Heart left ventricle (tissue), 16 donors: ENCODE results near the gene ANKH. TPM values are rescaled to one million over a fixed set of nuclear protein-coding genes. Genes with fewer than 3 reads are reported as not detected.
A peak's percentile ranks its signal among the peaks of the same experiment; 100 is the strongest.

Experiments
- ATAC-seq, 4 donors: fragments of 200-7000 bp; cut with Tn5 transposase; one replicate each; pipeline ENCODE4 v1.9.1; 2020 to 2022; ENCODE audit warnings: moderate library complexity in 4 of 4, mild to moderate bottlenecking in 3 of 4, moderate number of reproducible peaks in 1 of 4
- DNase-seq, 5 donors: peaks; one replicate each; pipeline ENCODE4 v3.0.0-alpha.2; 2020
- H3K27ac ChIP-seq, 12 donors: fragments of 200-600 bp; sonication (generic) in 4 of 12; one replicate each; pipeline versions ENCODE4 v1.5.0 to v1.8.0; 2016 to 2022; ENCODE audit warnings: mild to moderate bottlenecking in 2 of 12
- H3K27me3 ChIP-seq, 9 donors: fragments of 200-600 bp; sonication (generic) in 2 of 9; one replicate each; pipeline versions ENCODE4 v1.5.1 to v1.8.0; 2016 to 2022; ENCODE audit warnings: mild to moderate bottlenecking in 3 of 9
- H3K36me3 ChIP-seq, 9 donors: fragments of 200-600 bp; sonication (generic) in 2 of 9; one replicate each; pipeline versions ENCODE4 v1.5.0 to v1.8.0; 2018 to 2022; ENCODE audit warnings: mild to moderate bottlenecking in 2 of 9
- H3K4me1 ChIP-seq, 12 donors: fragments of 200-600 bp; sonication (generic) in 4 of 12; one replicate each; pipeline versions ENCODE4 v1.5.0 to v1.8.0; 2016 to 2022; ENCODE audit warnings: mild to moderate bottlenecking in 3 of 12
- H3K4me3 ChIP-seq, 12 donors: fragments of 200-600 bp; sonication (generic) in 4 of 12; one replicate each; pipeline versions ENCODE4 v1.5.0 to v1.8.0; 2017 to 2022; ENCODE audit warnings: mild to moderate bottlenecking in 9 of 12, moderate library complexity in 4 of 12
- H3K9me3 ChIP-seq, 12 donors: fragments of 200-600 bp; sonication (generic) in 4 of 12; one replicate each; pipeline versions ENCODE4 v1.5.0 to v1.8.0; 2016 to 2022; ENCODE audit warnings: mild to moderate bottlenecking in 1 of 12
- CTCF ChIP-seq, 12 donors: fragments of 200-600 bp; sonication (generic) in 4 of 12; IDR thresholded peaks; one replicate each; pipeline versions ENCODE4 v1.5.0 to v1.8.0; 2018 to 2022; ENCODE audit warnings: antibody characterized with exemption in 12 of 12, mild to moderate bottlenecking in 5 of 12
- POLR2A ChIP-seq, 2 donors: fragments of 450-650 bp; IDR thresholded peaks; one replicate each; pipeline ENCODE4 v1.6.1; 2017; ENCODE audit warnings: antibody characterized with exemption in 2 of 2, mild to moderate bottlenecking in 2 of 2, moderate library complexity in 2 of 2
- WGBS, 4 donors: extraction: QIAGEN DNeasy Blood & Tissue Kit in 2 of 4; methylation state at CpG; one replicate each; pipeline versions ENCODE4 v1.1.5 to v1.1.7; 2013 to 2018; 5-methylcytosine and 5-hydroxymethylcytosine counted together
- intact Hi-C, 10 donors: fragments of 100-400 bp; cut with DNase I; formaldehyde crosslinking; loops; one replicate each; pipeline versions ENCODE4 v1.11.1 to v1.14.2; 2022
- polyA plus RNA-seq, 2 donors: library from polyadenylated mRNA; stranded (reverse); fragments of 200-250 nt; gene quantifications; one replicate each; pipeline ENCODE4 v1.2.3, GENCODE V29; 2013
- total RNA-seq, 9 donors: library from RNA; depleted of rRNA in 2 of 9; stranded (reverse); fragments of >200 nt in 2 of 9; fragmentation: NEBNext Ultra II Directional in 3 of 9; extraction: Animal tissue kit (Norgen Biotek cat#: 25700) in 3 of 9; gene quantifications; one replicate each; pipeline versions ENCODE4 v1.1.0 to v1.2.4, GENCODE V29; 2016 to 2023
- donor health status: ischemic (EF 13 %, LVEDD 7.1; RV severe dilation, severe dysfunction).
- donor health status: healthy with polysubstance abuse.
- donor health status: DM: no; HTN: yes; CAD: no.
- donor health status: DM: no; HTN: no; CAD: no.
- donor health status: ischemic (EF 25% LVEDD 6.9; RV normal size, moderate dysfunction).
- donor health status: ischemic (EF 25% LVEDD 5.7; RV mildly dilated, moderate dysfunction).
- donor health status: healthy.
- donor health status: DM: yes; HTN: yes; CAD: no.
- donor health status: ischemic (EF 35%, LVEDD 5.7; RV mildly dilated, moderate dysfunction).
- donor health status: nonischemic (EF 11% LVEDD 7.7; RV severe dilation, severe dysfunction).
- donor health status: DM: yes; HTN: yes; CAD: no.
- donor health status: PGD.
- donor health status: ischemic (EF 29% LVEDD 5.4; RV normal size, mild dysfunction).
- donor health status: nonischemic (EF 23%, LVEDD 6.1; RV moderate dilation, normal function).

ANKH gene
- total and polyA plus RNA-seq, 11 donors: 54.1 to 260 (median 168) TPM

GRCh38 chr5:14890846-14891245, 19.3 kb upstream of the ANKH start:
- H3K27me3 ChIP-seq: no peaks in the 10 kb centered on the region
- no peak overlapping the region for H3K27ac ChIP-seq
- no peak for TF ChIP-seq POLR2A (IDR thresholded peaks at IDR 0.05)
- no peak for TF ChIP-seq CTCF (IDR thresholded peaks at IDR 0.05)
- DNase-seq: no peak
- no peaks in the 10 kb centered on the region for H3K36me3 ChIP-seq
- H3K4me3 ChIP-seq: no peak overlapping the region
- no peak for ATAC-seq
- no peaks in the 10 kb centered on the region for H3K9me3 ChIP-seq
- no peaks in the 10 kb centered on the region for H3K4me1 ChIP-seq
- 89 to 95% (median 91%) methylated on average over 5 of the region's 5 CpGs for WGBS, 4 donors
- intact Hi-C loops: no loop called here

GRCh38 chr5:14884062-14884612, 12.6 kb upstream of the ANKH start:
- no peaks in the 10 kb centered on the region for H3K36me3 ChIP-seq
- intact Hi-C loops: no loop called here
- ATAC-seq (peak in 2 of 4 donors; percentile 40 to 58), DNase-seq (no peak)
- WGBS, 4 donors: 49 to 63% (median 56%) methylated on average over 4 of the region's 4 CpGs
- TF ChIP-seq POLR2A (IDR thresholded peaks at IDR 0.05): no peak
- H3K27me3 ChIP-seq: no peaks in the 10 kb centered on the region
- no peak overlapping the region for H3K4me3 ChIP-seq
- peak overlapping the region in 5 of 12 donors; percentile 22 to 54 (median 41) for H3K27ac ChIP-seq
- peaks cover 0 to 32% (median 15%) of the 10 kb centered on the region in 12 donors for H3K4me1 ChIP-seq
- H3K9me3 ChIP-seq: no peaks in the 10 kb centered on the region

- DNase-seq (peak; percentile 31 to 71 (median 63)), ATAC-seq (peak; percentile 68 to 82 (median 80))
- intact Hi-C loops: no loop called here
- Histone ChIP-seq H3K36me3 (no peaks in the 10 kb centered on the region), H3K27me3 (no peaks in the 10 kb centered on the region), H3K9me3 (no peaks in the 10 kb centered on the region), H3K27ac (peak overlapping the region in 7 of 12 donors; percentile 22 to 54 (median 30)), H3K4me1 (peaks cover 0 to 32% (median 15%) of the 10 kb centered on the region in 12 donors), H3K4me3 (no peak overlapping the region)
- WGBS, 4 donors: 53 to 65% (median 61%) methylated on average over 9 to 10 of the region's 10 CpGs
- TF ChIP-seq POLR2A (IDR thresholded peaks at IDR 0.05) (no peak), CTCF (IDR thresholded peaks at IDR 0.05) (no peak)
Observed at GRCh38 chr5:14882658-14883580, 11.3 kb upstream of the ANKH start.

- TF ChIP-seq POLR2A (IDR thresholded peaks at IDR 0.05): no peak
- TF ChIP-seq CTCF (IDR thresholded peaks at IDR 0.05): no peak
- Histone ChIP-seq H3K9me3 (no peaks in the 10 kb centered on the region), H3K4me1 (peaks cover 0 to 32% (median 15%) of the 10 kb centered on the region in 12 donors), H3K27ac (no peak overlapping the region), H3K36me3 (no peaks in the 10 kb centered on the region), H3K27me3 (no peaks in the 10 kb centered on the region), H3K4me3 (no peak overlapping the region)
- WGBS, 4 donors: 60 to 65% (median 64%) methylated on average over 8 to 9 of the region's 9 CpGs
- DNase-seq (peak in 1 of 5 donors; percentile 51), ATAC-seq (no peak)
- intact Hi-C loops: no loop called here
Observed at GRCh38 chr5:14881826-14882225, 10.2 kb upstream of the ANKH start.
